NCI-H226 (cell line): ENCODE results near the gene DNAAF2.
"Not testable (repeated sequence)": the region's sequence is repeated elsewhere in the genome, so short reads cannot be mapped to it uniquely, and the experiment has no call there.

Source experiments
- DNase-seq: peaks from one replicate; pipeline ENCODE4 v3.0.0-alpha.2; 2015

Gene DNAAF2

GRCh38 chr14:49621114-49621881, 13.7 kb downstream of the DNAAF2 start:
- no peak for DNase-seq

- DNase-seq, result peak; percentile 99
Measured at GRCh38 chr14:49620182-49621113, 14.6 kb downstream of the DNAAF2 start, which contains the start of the genes MGAT2 and RPL36AL. Gene MGAT2, plus strand, starts transcription at chr14:49620799. Its CDS starts 470 bp downstream, at chr14:49621269. Gene RPL36AL, minus strand, starts transcription at chr14:49620626. Its CDS starts 1,522 bp downstream, at chr14:49619104.

GRCh38 chr14:49619730-49620129, 15.3 kb downstream of the DNAAF2 start:
- no peak for DNase-seq

- not testable (repeated sequence) for DNase-seq
Measured at GRCh38 chr14:49619273-49619672, 15.8 kb downstream of the DNAAF2 start.

GRCh38 chr14:49617852-49618519, 17.1 kb downstream of the DNAAF2 start:
- no peak for DNase-seq

- DNase-seq, result peak; percentile 51
Measured at GRCh38 chr14:49615776-49616175, 19.3 kb downstream of the DNAAF2 start.

- no peak for DNase-seq
Measured at GRCh38 chr14:49614196-49614595, 20.8 kb downstream of the DNAAF2 start.

GRCh38 chr14:49612671-49613070, 22.4 kb downstream of the DNAAF2 start:
- DNase-seq, result no peak

GRCh38 chr14:49612251-49612650, 22.8 kb downstream of the DNAAF2 start:
- DNase-seq, result no peak

GRCh38 chr14:49607583-49607982, 27.5 kb downstream of the DNAAF2 start:
- no peak for DNase-seq

GRCh38 chr14:49598485-49599300, 36.4 kb downstream of the DNAAF2 start, which contains the start of gene LRR1:
Gene LRR1, plus strand, starts transcription at chr14:49598940. Its CDS starts 81 bp downstream, at chr14:49599021.
- DNase-seq, result peak; percentile 75

- no peak for DNase-seq
Measured at GRCh38 chr14:49598189-49598484, 36.9 kb downstream of the DNAAF2 start.

GRCh38 chr14:49594347-49595091, 40.5 kb downstream of the DNAAF2 start:
- peak; percentile 89 for DNase-seq

GRCh38 chr14:49593016-49593415, 42.0 kb downstream of the DNAAF2 start:
- peak; percentile 76 for DNase-seq

- DNase-seq, result no peak
Measured at GRCh38 chr14:49589387-49589786, 45.7 kb downstream of the DNAAF2 start.

- DNase-seq, result peak; percentile 58
Measured at GRCh38 chr14:49586673-49587460, 48.2 kb downstream of the DNAAF2 start.

GRCh38 chr14:49585803-49586672, 49.0 kb downstream of the DNAAF2 start, which contains the start of gene RPS29:
Gene RPS29, minus strand, starts transcription at chr14:49586380. Its CDS starts 34 bp downstream, at chr14:49586346.
- peak; percentile 94 for DNase-seq

- DNase-seq, result not testable (repeated sequence)
Measured at GRCh38 chr14:49584981-49585640, 49.9 kb downstream of the DNAAF2 start.

- no peak for DNase-seq
Measured at GRCh38 chr14:49584058-49584457, 51.0 kb downstream of the DNAAF2 start.
